ENCODE data around the gene TUSC2.
A peak's percentile ranks its signal among the peaks of the same experiment; 100 is the strongest.

The TUSC2 gene

DNA sequence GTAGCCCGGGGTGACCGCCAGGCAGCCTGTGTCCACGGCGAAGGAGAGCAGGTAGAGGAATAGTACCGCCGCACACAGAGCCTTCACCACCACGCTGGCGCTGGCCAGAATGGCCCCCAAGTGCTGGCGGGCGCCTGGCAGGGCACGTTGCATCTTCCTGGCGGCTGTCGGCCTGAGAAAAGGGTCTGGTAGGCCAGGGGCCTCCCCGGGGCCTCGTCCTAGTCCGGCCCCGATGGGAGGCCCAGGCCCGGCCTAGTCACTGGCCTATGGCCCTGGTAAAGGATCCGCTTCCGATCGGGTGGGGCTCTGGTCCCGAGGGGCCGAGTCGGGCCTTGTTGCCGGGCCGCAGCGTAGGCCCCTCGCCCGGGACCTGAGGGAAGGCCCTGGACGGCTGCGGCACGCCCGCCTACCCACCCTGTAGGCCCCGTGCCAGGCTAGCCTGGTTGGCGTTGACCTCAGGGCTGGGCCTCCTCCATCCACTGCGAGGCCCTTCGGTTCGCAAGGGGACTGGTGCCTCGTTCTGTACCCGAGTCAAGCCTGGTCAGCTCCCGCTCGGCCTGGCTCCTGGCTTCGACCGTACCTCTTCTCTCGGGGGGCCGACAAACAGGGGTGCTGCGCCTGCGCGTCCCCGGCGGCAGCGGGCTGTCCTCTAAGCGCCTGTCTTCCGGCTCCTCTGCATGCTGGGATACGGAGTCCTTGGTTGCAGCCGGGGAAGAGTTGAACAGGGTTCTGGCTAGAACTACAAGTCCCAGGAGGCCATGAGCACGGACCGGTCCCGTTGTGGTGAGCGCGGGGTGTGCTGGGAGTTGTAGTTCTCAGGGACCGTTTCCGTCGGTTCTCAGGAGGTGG is 31.1 kb upstream of the TUSC2 start, which contains the start of gene TMEM115:
TMEM115 (minus strand) TSS at position 611 of the 849 bp plus-strand sequence; CDS start at position 153, 458 bp downstream.
- H3K4me1 Mint-ChIP-seq (ENCODE audit: low read depth) = peaks cover 52% of the 10 kb centered on the region
- peak within 1 kb of the TSS; percentile 96 for H3K27ac Mint-ChIP-seq
- peak within 1 kb of the TSS; percentile 98 for H3K4me3 Mint-ChIP-seq
- no peaks in the 10 kb centered on the region for H3K9me3 Mint-ChIP-seq
- H3K27me3 Mint-ChIP-seq = peaks cover 9% of the 10 kb centered on the region
- peaks cover 54% of the 10 kb centered on the region for H3K36me3 Mint-ChIP-seq (ENCODE audit: low read depth)
- intact Hi-C loops (cut with micrococcal nuclease) = loop anchor here (1.0 kb wide), 1 partner anchor 8 kb away; no protein-coding TSS in a partner anchor

DNA sequence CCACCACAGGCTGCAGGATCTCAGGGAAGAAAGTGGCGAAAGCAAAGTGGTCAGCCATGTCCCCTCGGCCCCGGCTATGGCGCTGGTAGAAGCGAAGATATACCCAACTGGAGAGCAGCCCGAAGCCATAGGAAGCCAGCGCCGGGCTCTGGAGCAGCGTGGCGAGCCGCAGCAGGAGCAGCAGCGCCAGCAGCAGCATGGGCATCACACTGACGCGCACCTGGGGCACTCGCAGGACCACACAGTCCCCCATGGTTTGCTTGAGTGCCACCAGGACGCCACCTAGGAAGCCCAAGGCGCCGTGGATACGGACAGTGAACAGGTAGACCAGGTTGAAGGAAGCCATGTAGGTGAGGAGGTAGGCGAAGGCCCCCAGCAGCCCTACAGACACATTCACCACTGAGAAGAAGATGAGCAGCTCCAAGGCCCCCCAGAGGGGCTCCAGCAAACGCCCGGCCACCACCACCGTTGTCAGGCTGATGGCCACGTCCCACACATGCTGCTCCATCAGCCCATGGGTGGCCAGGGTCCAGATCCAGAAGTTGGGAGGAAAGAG is 30.4 kb upstream of the TUSC2 start:
- Mint-ChIP-seq H3K4me1 (ENCODE audit: low read depth) (peaks cover 57% of the 10 kb centered on the region), H3K27me3 (peaks cover 3% of the 10 kb centered on the region), H3K27ac (peak overlapping the region; percentile 96), H3K9me3 (no peaks in the 10 kb centered on the region), H3K4me3 (peak overlapping the region; percentile 98), H3K36me3 (ENCODE audit: low read depth) (peaks cover 61% of the 10 kb centered on the region)
- intact Hi-C loops (cut with micrococcal nuclease) = no loop called here

DNA sequence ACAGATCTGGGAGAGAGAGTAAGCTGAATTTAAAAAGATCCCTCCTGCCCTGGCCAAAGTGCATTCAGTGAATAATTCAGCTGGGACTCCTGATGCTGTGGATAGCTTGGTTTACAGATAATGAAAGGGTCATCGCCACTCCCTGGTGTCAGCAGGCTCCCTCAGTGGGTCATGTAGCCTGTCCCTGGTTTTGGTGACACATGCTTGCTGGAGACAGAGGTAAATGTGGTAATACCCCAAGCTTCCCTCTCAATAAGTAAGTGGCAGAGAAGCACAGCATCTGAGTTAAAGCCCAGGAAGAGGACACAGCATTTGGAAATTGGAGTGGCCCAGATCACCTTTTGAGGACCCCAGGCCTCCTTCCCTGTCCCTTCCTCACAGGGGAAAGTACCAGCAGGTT is 29.5 kb upstream of the TUSC2 start:
- H3K36me3 Mint-ChIP-seq (ENCODE audit: low read depth) = peaks cover 71% of the 10 kb centered on the region
- no peaks in the 10 kb centered on the region for H3K9me3 Mint-ChIP-seq
- H3K4me1 Mint-ChIP-seq (ENCODE audit: low read depth) = peaks cover 64% of the 10 kb centered on the region
- H3K4me3 Mint-ChIP-seq = peak overlapping the region; percentile 98
- no peaks in the 10 kb centered on the region for H3K27me3 Mint-ChIP-seq
- H3K27ac Mint-ChIP-seq = no peak overlapping the region
- intact Hi-C loops (cut with micrococcal nuclease) = no loop called here

DNA sequence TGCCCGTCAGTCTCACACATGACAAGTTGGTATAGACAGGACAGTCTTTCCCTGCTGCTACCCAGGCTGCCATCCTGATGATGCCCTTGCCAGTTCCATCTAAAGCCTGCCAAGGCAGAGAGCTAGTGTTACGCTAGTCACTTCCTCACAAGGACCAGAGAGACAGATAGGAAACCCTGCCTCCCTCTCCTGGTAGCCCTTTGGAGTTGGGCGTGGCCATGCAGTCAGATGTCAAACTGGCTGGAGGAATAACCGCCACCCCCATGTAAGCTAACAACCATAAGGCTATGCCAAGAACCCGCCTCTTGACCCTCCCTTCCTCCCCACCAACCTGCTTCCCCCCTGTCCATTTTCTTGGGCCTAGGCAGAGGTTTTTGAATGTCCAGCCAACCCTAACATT is 28.5 kb upstream of the TUSC2 start:
- H3K9me3 Mint-ChIP-seq = no peaks in the 10 kb centered on the region
- H3K27ac Mint-ChIP-seq = no peak overlapping the region
- H3K4me1 Mint-ChIP-seq (ENCODE audit: low read depth) = peaks cover 70% of the 10 kb centered on the region
- no peaks in the 10 kb centered on the region for H3K27me3 Mint-ChIP-seq
- H3K4me3 Mint-ChIP-seq = peak overlapping the region; percentile 40
- intact Hi-C loops (cut with micrococcal nuclease) = no loop called here
- peaks cover 80% of the 10 kb centered on the region for H3K36me3 Mint-ChIP-seq (ENCODE audit: low read depth)

DNA sequence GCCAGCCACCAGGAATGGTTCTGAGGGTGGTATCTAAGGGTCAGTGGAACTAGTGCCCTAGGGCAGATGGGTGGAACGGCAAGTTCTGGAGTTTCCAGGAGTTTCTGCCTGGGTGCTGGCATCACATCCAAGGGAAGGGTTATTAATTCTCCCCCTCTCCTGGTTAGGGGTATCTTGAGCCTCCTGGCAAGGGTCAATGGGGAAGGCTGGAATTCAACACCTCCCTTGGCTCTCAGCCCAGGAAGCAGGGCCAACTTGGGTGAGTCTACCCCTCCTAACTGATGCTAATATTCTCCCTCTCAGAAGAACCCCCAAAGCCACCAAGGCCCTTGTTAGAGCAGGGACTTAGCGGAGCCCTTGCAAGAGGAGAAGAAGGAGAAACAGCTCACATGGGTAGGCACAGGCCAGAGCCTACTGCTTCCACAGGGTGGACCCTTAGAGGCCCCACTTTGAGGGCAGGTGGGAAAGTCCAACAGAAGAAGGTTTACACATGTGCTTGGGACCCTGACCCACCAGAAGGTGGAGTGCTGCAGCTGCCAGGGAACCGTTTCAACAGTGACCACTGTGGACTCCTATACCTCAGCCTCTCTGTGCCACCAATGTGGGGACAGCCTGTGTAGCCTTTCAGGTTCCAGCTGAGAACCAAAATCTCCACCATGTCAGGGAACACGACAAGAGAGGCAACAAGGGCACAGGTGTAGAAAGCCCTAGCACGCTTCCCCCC is 28.0 kb upstream of the TUSC2 start:
- Mint-ChIP-seq H3K4me1 (ENCODE audit: low read depth) (peaks cover 75% of the 10 kb centered on the region), H3K27me3 (no peaks in the 10 kb centered on the region), H3K27ac (no peak overlapping the region), H3K4me3 (peak overlapping the region; percentile 40), H3K9me3 (no peaks in the 10 kb centered on the region), H3K36me3 (ENCODE audit: low read depth) (peaks cover 86% of the 10 kb centered on the region)
- intact Hi-C loops (cut with micrococcal nuclease) = no loop called here

DNA sequence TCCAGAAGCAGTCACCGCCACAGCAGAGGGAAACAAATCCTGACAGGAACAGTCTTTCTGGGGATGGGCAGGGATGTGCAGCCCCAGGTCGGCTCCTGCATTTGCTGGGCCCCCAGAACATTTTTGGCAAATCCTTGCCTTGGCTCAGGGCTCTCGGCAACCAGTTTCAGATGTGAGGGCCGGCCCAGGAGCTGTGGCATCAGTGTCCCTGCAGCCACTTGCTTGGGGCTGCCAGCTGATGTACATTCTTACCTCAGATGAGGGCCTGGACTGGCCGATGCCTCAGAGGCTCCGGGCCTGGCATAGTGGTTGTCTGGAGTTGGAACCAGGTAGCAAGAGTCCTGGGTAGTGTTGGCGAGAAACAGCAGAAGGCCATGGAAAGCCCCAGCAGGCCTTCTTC is 26.8 kb upstream of the TUSC2 start:
- H3K27me3 Mint-ChIP-seq = no peaks in the 10 kb centered on the region
- H3K36me3 Mint-ChIP-seq (ENCODE audit: low read depth) = peaks cover 91% of the 10 kb centered on the region
- peaks cover 83% of the 10 kb centered on the region for H3K4me1 Mint-ChIP-seq (ENCODE audit: low read depth)
- H3K4me3 Mint-ChIP-seq = no peak overlapping the region
- no peak overlapping the region for H3K27ac Mint-ChIP-seq
- H3K9me3 Mint-ChIP-seq = no peaks in the 10 kb centered on the region
- intact Hi-C loops (cut with micrococcal nuclease) = no loop called here

DNA sequence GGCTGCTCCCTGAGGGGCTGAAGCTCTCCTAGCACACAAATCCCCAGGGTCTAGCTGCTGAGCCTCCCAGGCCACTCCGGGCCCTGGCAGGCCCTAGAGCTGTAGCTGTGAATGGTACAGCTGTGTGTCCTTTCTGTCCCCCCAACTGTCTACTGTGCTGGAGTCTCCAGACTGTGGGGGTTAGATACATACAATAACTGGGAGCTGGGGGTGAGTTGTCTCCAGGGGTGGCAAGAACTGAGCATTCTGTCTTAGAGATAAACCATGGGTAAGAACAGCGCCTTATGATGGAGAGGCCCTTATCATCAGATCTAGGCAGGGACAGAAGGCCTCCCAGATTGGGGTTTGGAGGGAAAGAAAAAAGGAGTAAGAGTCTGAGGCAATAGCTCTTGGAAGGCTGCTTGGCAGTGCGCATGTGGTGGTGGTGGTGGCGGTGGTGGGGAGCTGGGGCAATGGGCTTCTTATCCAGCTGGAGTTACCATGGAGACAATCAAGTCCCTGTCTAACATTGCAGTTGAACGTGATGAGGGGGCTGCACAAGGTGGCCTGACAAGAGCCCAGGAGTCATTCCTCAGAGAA is 26.3 kb upstream of the TUSC2 start:
- H3K4me1 Mint-ChIP-seq (ENCODE audit: low read depth) = peaks cover 84% of the 10 kb centered on the region
- no peaks in the 10 kb centered on the region for H3K27me3 Mint-ChIP-seq
- no peaks in the 10 kb centered on the region for H3K9me3 Mint-ChIP-seq
- intact Hi-C loops (cut with micrococcal nuclease) = no loop called here
- H3K4me3 Mint-ChIP-seq = no peak overlapping the region
- peaks cover 90% of the 10 kb centered on the region for H3K36me3 Mint-ChIP-seq (ENCODE audit: low read depth)
- H3K27ac Mint-ChIP-seq = peak overlapping the region; percentile 30

DNA sequence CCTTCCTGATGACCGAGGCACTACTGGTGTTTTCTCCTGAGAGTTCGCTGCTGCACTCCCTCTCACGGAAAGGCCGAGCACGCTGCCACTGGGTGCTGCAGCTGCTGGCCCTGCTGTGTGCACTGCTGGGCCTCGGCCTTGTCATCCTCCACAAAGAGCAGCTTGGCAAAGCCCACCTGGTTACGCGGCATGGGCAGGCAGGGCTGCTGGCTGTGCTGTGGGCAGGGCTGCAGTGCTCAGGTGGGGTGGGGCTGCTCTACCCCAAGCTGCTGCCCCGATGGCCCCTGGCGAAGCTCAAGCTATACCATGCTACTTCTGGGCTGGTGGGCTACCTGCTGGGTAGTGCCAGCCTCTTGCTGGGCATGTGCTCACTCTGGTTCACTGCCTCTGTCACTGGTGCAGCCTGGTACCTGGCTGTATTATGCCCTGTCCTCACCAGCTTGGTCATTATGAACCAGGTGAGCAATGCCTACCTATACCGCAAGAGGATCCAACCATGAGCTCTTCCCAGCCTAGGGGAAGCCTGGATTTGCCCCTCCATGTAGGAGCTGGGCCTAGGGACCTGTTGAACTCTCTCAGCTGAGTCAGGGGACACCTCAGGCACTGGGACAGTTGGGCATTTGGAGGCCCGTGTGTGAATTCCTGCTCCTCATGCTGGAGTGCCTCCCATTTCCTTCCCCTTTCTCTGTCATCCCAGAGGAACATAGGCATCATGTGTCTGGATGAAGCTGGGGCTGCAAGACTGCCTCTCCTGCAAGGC is 25.4 kb upstream of the TUSC2 start:
- intact Hi-C loops (cut with micrococcal nuclease) = no loop called here
- Mint-ChIP-seq H3K4me3 (no peak overlapping the region), H3K36me3 (ENCODE audit: low read depth) (peaks cover 90% of the 10 kb centered on the region), H3K4me1 (ENCODE audit: low read depth) (peaks cover 88% of the 10 kb centered on the region), H3K27me3 (no peaks in the 10 kb centered on the region), H3K9me3 (no peaks in the 10 kb centered on the region), H3K27ac (peak overlapping the region; percentile 52)

DNA sequence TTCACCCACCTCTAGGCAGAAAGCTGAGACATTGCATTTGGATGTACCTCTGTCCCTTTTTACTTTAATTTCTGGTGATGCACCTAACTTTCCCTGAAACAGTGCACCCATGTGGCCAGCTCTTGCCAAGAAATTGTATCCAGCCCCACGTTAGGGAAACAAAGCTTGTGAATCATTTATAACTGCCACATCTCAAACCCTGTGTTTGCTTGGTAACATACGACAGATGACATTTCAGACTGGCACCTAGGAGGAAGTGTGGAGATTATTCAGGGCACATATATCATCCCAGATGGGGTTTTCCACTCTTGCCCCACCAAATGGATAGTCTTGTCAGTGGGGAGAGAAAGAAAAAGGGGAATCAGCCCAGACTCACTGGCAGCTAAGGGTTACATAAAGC is 24.8 kb upstream of the TUSC2 start:
- peaks cover 88% of the 10 kb centered on the region for H3K4me1 Mint-ChIP-seq (ENCODE audit: low read depth)
- no peak overlapping the region for H3K4me3 Mint-ChIP-seq
- H3K9me3 Mint-ChIP-seq = no peaks in the 10 kb centered on the region
- H3K27me3 Mint-ChIP-seq = no peaks in the 10 kb centered on the region
- peaks cover 90% of the 10 kb centered on the region for H3K36me3 Mint-ChIP-seq (ENCODE audit: low read depth)
- peak overlapping the region; percentile 52 for H3K27ac Mint-ChIP-seq
- intact Hi-C loops (cut with micrococcal nuclease) = no loop called here

DNA sequence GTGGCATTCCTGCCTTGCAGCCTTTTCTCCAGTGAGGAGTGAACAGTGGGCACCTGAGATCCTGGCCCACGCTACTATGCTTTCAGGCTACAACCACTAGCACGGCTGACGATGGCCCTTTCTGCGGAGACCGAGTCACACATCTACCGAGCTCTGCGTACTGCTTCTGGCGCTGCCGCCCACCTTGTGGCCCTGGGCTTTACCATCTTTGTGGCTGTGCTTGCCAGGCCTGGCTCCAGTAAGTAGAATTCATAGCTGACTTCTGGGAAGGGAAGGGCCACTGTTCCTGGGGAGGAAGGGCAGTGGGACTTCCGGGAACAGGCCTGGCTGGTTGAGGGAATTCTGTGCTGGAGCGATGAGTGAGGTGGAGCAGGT is 23.3 kb upstream of the TUSC2 start:
- peaks cover 79% of the 10 kb centered on the region for H3K36me3 Mint-ChIP-seq (ENCODE audit: low read depth)
- no peaks in the 10 kb centered on the region for H3K9me3 Mint-ChIP-seq
- peak overlapping the region; percentile 93 for H3K27ac Mint-ChIP-seq
- intact Hi-C loops (cut with micrococcal nuclease) = loop anchor here (1.0 kb wide), 1 partner anchor 8 kb away; the partner anchor contains the start of gene TMEM115
- peak overlapping the region; percentile 90 for H3K4me3 Mint-ChIP-seq
- H3K27me3 Mint-ChIP-seq = no peaks in the 10 kb centered on the region
- H3K4me1 Mint-ChIP-seq (ENCODE audit: low read depth) = peaks cover 84% of the 10 kb centered on the region

DNA sequence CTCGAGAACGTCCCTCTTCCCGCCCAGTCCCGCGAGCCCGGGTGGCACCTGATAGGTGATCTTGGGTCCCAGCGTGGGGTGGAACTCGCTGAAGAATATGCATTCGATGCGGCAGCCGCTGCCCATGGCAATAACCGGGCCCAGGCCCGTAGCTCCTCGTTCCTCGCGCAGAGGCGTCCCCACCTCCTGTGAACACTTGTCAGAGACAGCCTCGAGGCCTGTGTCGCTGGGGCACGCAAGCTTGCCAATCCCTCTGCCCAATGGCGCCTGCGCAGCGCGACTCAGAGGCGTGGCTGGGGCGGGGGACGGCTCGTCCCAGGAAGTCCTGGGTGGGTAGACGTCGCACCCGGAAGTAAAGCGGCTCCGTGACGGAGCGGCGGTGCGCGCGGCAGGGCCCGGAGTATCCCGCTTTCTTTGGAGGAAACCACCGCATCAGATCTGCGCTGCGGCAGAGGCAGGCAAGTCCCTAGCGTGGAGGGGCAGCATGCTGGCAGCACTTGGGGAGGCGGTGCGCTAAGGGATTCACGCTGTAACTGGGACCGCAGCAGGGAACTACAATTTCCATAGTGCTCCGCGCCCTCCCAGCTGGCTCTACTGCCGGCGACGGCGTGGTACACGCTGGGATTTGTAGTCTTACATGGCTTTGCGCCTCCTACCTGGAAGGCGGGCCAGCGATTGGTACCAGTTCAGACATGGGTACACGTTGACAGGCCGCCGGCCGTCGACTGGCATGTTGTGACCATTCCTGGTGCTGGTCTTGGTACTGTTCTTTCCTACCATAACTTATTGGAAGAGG is 22.7 kb upstream of the TUSC2 start, which contains the start of the genes CYB561D2 and NPRL2:
CYB561D2 (plus strand) TSS at position 336 of the 796 bp plus-strand sequence. CDS start 572 bp downstream, outside the sequence.
NPRL2 (minus strand) TSS at position 249 of the 796 bp plus-strand sequence; CDS start at position 126, 123 bp downstream.
- peak within 1 kb of the TSS; percentile 93 for H3K27ac Mint-ChIP-seq
- H3K36me3 Mint-ChIP-seq (ENCODE audit: low read depth) = peaks cover 73% of the 10 kb centered on the region
- no peaks in the 10 kb centered on the region for H3K27me3 Mint-ChIP-seq
- H3K4me3 Mint-ChIP-seq = peak within 1 kb of the TSS; percentile 90
- no peaks in the 10 kb centered on the region for H3K9me3 Mint-ChIP-seq
- H3K4me1 Mint-ChIP-seq (ENCODE audit: low read depth) = peaks cover 84% of the 10 kb centered on the region
- intact Hi-C loops (cut with micrococcal nuclease) = loop anchor here (1.0 kb wide), 1 partner anchor 9 kb away; the partner anchor contains the start of gene TMEM115

DNA sequence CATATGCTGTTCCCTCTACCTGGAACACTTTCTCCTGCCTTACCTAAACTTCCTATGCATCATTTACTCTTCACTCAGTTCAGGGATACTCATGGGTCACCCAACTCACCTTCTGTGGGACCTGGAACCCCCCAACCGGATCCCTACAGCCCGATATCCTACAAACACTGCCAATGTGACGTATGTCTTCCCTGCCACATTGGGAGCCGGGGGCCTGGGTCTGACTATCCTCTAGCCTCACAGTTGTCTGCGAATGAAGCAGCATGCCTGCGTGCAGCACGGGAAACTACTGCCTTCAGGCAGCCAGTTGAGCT is 22.1 kb upstream of the TUSC2 start:
- H3K4me3 Mint-ChIP-seq = peak overlapping the region; percentile 90
- H3K27me3 Mint-ChIP-seq = no peaks in the 10 kb centered on the region
- peaks cover 84% of the 10 kb centered on the region for H3K4me1 Mint-ChIP-seq (ENCODE audit: low read depth)
- peak overlapping the region; percentile 93 for H3K27ac Mint-ChIP-seq
- no peaks in the 10 kb centered on the region for H3K9me3 Mint-ChIP-seq
- peaks cover 68% of the 10 kb centered on the region for H3K36me3 Mint-ChIP-seq (ENCODE audit: low read depth)
- intact Hi-C loops (cut with micrococcal nuclease) = no loop called here
